H7 (cell line): Measurements from ENCODE around the gene SYT2. TPM values are rescaled to one million over a fixed set of nuclear protein-coding genes. Genes with fewer than 3 reads are reported as not detected.

Experiments used
- DNase-seq: peaks from one replicate; pipeline ENCODE4 v3.0.0; 2012
- H3K27me3 ChIP-seq: 2 replicates; pipeline ENCODE4 v1.6.0; 2011; ENCODE audit warnings: mild to moderate bottlenecking, low read length; ENCODE audit not compliant: control insufficient read depth, insufficient read depth
- H3K36me3 ChIP-seq: replicated peaks from 2 replicates; pipeline ENCODE4 v1.5.1; 2011; ENCODE audit warnings: low read length; ENCODE audit not compliant: control insufficient read depth, insufficient read depth
- H3K4me3 ChIP-seq: 2 replicates; pipeline ENCODE4 v1.5.1; 2011; ENCODE audit warnings: low read depth, mild to moderate bottlenecking, control low read depth, low read length, moderate library complexity; ENCODE audit not compliant: insufficient read depth
- total RNA-seq: library from RNA; depleted of rRNA; stranded (reverse); fragments of >200 nt; shearing (Covaris generic); gene quantifications from 2 replicates; pipeline ENCODE4 v1.2.3, GENCODE V29; 2014

The SYT2 gene
- total RNA-seq, 1 experiment from 2014 or later = 3.6 TPM

DNA sequence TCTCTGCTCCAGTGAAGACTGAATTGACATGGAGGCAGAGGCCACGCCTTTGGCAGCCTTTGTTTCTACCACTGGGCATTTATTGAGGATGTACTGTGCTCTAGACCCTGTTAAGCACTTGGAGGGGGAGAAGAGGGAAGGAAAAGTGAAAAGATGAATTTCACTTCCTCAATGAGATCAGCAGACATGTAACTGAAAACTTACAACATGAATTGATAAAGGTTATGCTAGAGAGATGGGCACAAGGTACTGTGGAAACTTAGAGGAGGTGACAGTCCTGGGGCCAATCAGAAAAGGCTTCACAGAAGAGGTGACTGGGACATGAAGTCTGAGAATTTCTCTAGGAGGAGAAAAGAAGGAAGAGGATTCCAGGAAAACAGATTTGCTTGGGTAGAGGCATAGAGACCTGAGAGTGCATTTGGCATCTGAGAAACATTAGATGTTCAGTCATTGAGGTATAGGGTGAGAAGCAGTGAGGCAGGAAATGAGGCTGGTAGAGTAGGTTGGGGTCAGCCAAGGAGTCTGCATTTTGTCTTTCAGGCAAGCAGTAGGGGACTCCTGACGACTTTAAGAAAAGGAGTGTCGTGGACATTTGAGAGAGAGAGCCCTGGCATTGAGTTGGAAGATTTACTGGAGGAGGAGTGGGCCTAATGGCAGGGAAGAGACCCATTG, 113.0 kb downstream of the SYT2 start:
- H3K36me3 ChIP-seq = no peaks in the 10 kb centered on the region; the same call in 1 of the 2 replicates
- H3K27me3 ChIP-seq = no peaks in the 10 kb centered on the region
- no peak for DNase-seq
- no peak overlapping the region for H3K4me3 ChIP-seq

DNA sequence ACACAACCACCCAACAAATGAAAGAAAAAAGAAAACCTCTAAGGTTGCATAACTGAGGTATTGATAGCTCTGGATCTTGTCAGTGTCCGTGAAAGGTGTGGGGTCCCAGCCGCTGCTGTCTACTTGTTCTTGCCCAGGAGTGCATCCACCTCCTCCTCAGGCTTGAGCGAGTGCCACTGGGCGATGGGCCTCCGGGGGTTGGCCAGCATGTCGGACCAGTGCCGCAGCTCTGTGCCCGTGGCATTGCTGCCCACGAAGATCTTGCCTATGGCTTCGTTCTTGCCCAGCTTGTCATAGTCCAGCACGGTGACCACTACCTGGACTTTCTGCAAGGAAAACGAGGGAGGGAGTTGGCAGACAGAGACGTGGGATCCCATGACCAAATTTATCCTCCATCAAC, 113.6 kb downstream of the SYT2 start:
- H3K4me3 ChIP-seq = no peak overlapping the region
- no peak for DNase-seq
- H3K36me3 ChIP-seq = no peaks in the 10 kb centered on the region; the same call in 1 of the 2 replicates
- H3K27me3 ChIP-seq = no peaks in the 10 kb centered on the region

DNA sequence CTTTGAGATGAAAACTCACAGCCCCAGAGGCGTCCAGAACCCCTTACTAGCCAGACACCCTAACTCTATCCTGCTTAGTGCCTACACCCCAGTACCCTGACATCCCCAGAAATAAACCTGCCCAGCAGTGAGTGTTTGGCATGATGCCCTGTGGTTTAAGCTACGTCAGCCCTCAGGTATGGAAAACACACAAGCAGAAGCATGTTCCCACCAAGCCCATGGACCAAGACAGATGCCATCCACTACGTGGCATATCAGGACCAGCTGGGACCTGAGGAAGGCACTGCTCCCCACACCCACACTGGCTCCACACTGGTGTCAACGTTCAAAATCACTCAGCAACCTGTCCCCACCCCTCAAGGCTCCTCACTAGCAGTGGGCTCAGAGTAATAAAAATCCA, 116.4 kb downstream of the SYT2 start:
- no peak for DNase-seq
- Histone ChIP-seq H3K4me3 (no peak overlapping the region), H3K36me3 (no peaks in the 10 kb centered on the region), H3K27me3 (no peaks in the 10 kb centered on the region)

DNA sequence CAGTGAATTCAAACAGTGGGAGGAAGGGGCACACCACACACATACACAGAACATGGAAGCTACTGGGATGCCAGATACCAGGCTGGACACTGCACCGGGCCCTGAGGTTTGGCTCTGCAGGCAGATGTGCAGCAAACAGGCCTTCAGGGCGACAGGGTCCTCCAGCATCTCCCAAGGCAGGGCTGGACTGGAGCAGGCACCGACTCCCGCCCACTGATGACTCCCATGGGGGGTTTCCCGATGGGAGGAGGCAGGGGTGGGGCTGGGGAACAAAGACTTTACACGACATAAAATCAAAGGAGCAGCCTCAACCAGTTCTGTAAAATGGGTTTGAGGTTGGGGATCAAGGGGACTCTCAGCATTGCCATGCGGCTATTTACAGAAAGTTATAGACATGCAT, 118.1 kb downstream of the SYT2 start:
- no peaks in the 10 kb centered on the region for H3K27me3 ChIP-seq
- no peaks in the 10 kb centered on the region for H3K36me3 ChIP-seq

DNA sequence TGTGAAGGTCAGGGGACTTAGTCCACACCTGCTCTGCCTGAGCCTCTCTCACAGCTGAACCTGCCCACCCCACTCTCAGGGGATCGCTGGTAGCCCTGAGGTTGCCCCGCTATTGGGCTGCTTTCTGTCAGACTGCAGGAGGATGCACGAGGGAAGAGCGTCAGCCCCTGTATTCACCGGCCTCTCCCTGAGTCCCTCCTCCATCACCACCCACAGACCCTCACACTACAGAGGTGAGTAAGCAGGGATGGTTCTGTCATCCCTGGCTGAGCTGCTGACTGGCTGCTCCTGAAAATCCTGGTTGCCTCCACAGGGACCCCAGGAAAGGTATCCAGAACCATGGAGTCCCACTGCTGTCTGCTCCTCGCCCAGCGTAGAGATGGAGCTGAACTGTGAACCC, 118.7 kb downstream of the SYT2 start:
- Histone ChIP-seq H3K36me3 (no peaks in the 10 kb centered on the region), H3K4me3 (no peak overlapping the region), H3K27me3 (no peaks in the 10 kb centered on the region)
- no peak for DNase-seq

More for the DNA sequence above, 118.1 kb downstream of the SYT2 start:
- H3K4me3 ChIP-seq = no peak overlapping the region
- peak; percentile 57 for DNase-seq

DNA sequence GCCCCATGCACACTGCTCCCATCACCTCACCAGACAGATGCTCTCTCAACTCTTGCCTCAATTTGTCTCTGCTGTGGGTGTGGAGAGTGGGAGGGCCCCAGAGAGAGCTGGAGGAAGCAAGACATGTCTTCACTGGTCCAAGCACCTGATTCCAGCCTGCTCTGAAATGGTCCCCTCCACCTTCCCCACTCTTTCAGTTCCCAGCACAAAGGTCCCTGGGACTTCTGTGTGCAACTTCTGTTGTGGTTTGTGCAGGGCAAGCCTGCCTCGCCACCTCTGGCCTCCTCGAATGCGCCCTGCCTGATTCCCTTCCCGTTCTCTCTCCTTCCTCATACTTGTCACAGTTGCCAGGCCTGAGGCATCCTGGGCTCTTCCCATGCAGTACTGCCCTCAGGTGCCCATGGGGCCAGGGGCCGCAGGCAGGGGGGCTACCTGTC, 119.3 kb downstream of the SYT2 start:
- DNase-seq = no peak
- Histone ChIP-seq H3K4me3 (no peak overlapping the region), H3K36me3 (no peaks in the 10 kb centered on the region), H3K27me3 (no peaks in the 10 kb centered on the region)

DNA sequence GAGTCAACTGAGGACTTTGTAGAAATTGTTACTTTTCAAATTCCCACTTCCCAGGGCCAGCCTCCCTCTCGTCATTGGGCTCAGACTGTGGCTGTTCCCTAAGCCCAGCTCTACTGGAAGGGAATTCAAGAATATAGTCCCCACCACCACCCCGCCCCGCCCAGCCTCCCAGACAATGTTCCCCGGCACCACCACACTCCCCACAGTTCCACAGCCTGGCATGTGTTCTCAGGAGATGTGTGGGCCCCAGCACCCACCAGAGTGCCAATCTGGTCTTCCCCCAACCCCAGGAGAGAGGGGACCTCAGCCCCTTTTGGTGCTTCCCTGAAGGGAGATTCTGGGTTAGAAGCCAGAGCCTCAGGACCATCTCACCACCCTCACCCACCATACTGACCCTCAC, 120.1 kb downstream of the SYT2 start:
- DNase-seq = peak; percentile 12

DNA sequence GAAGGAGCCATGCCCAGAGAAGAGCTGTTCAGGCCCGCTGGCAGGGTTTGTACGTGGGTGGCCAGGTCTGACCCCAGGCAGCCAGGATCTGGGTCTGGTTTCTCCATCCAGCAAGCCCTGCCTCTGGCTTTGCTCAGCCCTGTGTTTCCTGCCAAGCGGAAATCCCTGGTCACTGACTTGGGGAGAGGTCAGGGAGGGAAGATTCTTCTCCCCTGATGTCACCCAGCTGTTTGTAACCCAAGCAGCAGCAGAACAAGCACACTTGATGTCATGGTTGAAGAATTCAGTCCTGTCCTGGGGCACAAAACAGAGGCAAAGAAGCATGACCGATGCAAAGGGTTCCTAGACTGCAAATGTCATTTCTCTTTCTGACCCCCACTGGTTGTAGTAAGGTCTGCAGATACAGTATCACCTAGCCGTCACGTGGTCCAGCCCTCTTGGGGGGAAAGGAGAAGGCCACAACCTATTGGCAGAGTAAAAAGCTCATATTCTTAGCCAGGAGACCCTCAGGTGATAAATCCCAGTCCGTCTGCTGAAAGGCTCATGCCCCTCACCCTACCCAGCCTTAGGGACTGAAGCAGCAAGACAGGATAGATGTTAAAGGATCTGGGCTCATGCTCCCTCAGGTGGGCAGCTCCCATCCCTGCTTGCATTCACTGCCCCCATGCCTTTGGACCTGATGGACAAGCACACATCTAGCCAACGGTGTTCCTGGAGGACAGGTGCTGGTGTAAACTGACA, 120.9 kb downstream of the SYT2 start:
- Histone ChIP-seq H3K36me3 (no peaks in the 10 kb centered on the region), H3K27me3 (no peaks in the 10 kb centered on the region), H3K4me3 (no peak overlapping the region)
- no peak for DNase-seq

More for the DNA sequence above, 120.1 kb downstream of the SYT2 start:
- H3K36me3 ChIP-seq = no peaks in the 10 kb centered on the region
- H3K27me3 ChIP-seq = no peaks in the 10 kb centered on the region
- no peak overlapping the region for H3K4me3 ChIP-seq

DNA sequence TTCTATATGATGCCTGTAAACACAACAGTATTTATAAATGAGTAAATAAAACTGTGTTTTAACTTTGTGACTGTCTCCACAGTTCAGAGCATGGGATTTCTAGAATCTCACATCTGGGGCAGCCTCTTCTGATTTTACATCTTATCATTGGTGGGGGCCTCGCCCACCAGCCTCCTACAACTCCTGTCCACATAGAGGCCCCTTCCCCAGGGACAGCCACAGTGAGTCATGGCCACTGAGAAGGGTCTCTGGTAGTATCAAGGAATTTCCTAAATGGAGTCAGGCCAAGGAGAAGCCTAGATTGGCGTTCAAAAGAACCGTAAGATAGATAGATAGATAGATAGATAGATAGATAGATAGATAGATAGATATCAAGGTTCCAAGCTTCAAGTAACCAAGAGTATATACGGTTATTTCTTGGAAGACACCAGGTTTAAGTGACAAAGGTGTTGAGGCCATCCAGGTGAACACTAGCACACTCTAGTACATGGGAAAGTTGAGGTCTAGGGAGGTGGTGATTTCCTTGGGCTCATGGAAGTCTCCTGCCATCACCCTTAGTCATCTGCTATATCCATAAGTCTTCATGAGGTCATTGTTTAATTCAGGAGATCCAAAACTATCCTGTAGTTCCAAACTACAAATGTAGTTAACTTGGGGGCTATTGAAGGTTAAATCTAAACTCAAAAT, 121.6 kb downstream of the SYT2 start:
- Histone ChIP-seq H3K4me3 (no peak overlapping the region), H3K27me3 (no peaks in the 10 kb centered on the region), H3K36me3 (no peaks in the 10 kb centered on the region)
- DNase-seq = no peak

DNA sequence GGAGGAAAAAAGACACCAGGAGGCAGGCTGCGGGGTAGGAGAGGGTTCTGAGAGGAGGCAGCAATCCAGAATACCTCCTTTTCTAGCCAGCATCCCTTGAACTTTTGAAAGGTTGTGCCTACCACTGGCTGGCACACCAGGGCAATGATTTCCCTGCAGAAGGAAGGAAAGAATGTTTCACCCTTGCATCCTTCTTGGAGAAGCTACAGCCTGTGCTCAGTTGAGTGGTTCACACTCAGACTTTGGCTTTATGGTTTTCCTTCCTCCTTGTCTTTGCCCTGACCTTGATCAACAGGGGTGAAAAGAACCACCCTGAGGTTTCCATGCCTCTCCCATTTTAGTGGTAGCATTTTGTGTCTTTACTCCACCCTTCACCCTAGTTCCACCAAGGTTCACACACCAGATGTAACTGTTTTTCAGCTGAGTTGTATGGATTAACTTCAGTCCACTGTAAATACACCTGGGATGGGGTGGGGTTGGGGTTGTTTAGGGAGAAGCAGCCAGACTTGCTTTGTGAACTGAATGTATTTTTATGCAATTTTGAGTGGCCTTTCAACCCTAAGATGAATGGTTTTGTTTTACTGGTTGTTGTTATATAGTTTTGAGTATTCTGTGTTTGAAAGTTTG, 122.3 kb downstream of the SYT2 start:
- H3K36me3 ChIP-seq = no peaks in the 10 kb centered on the region
- no peak for DNase-seq
- no peaks in the 10 kb centered on the region for H3K27me3 ChIP-seq
- H3K4me3 ChIP-seq = no peak overlapping the region

DNA sequence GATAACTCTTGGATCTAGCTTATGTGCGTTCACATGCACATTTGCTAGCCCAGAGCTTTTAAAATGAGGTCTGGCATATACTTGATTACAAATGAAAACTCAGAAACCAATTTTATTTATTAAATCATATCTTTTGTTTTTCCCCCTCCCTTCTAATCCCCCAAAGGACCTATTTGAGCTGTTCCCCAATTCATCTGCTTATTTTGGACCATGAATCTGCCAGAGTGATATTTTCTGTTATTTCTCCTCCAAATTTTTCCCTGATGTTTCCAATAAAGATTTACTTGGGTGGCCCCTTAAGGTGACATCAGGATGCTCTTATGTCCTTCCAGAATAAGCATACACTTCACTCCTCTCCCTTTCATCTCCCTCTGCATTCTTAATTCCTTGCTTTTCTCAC, 123.4 kb downstream of the SYT2 start:
- DNase-seq = no peak
- Histone ChIP-seq H3K4me3 (no peak overlapping the region), H3K27me3 (no peaks in the 10 kb centered on the region), H3K36me3 (no peaks in the 10 kb centered on the region)

DNA sequence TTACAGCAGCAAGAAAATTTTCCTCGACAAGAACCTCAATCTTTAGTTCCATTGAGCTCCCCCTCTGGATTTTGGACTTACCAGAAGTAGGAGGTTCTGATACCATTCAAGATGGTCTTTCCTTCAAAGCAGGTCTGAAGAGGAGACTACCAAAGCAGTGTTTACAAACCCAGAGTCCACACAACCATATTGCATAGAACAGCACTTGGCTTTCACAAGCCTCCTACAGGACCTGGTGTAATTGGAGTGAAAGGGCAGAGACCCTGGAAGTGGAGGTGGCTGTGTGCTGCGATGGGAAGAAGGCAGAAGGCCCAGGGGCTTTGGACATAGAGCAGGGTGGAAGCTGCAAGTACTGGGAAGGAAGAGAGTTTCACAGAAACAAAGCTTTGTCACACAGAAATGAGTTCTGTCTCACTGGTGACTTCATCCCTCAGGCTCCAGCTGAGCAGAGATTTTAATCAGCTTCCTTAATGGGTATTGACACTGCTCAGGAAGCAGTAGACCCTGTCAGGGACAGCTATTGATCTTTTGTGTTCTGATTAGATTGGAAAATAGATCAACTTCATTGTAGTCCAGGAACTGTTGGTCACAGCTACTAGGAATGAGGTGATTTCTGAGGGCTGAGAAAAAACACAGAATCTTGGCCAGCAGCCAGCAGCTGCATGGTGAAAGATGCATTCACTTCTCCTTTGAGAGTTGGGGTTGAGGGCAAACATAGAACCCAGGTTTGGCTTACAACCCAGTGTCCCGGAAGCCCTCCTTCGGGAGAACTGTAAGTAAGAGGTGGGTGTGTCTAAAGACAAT, 124.0 kb downstream of the SYT2 start:
- no peak for DNase-seq
- H3K4me3 ChIP-seq = no peak overlapping the region

DNA sequence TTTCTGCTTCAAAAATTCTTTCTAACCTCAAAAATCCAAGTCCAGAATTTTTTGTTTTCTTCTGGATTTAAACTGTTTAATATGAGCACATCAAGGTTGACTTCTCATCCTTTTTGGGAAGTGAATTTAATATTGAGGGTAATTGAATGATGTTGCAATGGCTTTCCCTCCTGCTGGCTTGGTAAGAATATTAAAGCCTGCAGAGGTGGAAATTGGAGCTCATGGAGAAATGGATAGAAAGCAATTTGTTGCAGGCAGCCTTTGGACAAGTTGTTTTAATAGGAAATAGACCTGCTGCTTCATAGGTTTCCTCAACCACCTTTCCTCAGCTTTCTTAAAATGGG, 124.7 kb downstream of the SYT2 start:
- no peak for DNase-seq
- no peak overlapping the region for H3K4me3 ChIP-seq
- no peaks in the 10 kb centered on the region for H3K36me3 ChIP-seq
- H3K27me3 ChIP-seq = no peaks in the 10 kb centered on the region

More for the DNA sequence above, 124.0 kb downstream of the SYT2 start:
- H3K36me3 ChIP-seq = no peaks in the 10 kb centered on the region
- H3K27me3 ChIP-seq = no peaks in the 10 kb centered on the region
